GM19467 (cell line): Measurements from ENCODE around the gene KRT35.

Experiments
- ATAC-seq: cut with Tn5 transposase; IDR thresholded peaks from one replicate; pipeline ENCODE4 v1.9.1; 2021; ENCODE audit warnings: mild to moderate bottlenecking, moderate library complexity; ENCODE audit not compliant: unreplicated experiment

Gene KRT35

DNA sequence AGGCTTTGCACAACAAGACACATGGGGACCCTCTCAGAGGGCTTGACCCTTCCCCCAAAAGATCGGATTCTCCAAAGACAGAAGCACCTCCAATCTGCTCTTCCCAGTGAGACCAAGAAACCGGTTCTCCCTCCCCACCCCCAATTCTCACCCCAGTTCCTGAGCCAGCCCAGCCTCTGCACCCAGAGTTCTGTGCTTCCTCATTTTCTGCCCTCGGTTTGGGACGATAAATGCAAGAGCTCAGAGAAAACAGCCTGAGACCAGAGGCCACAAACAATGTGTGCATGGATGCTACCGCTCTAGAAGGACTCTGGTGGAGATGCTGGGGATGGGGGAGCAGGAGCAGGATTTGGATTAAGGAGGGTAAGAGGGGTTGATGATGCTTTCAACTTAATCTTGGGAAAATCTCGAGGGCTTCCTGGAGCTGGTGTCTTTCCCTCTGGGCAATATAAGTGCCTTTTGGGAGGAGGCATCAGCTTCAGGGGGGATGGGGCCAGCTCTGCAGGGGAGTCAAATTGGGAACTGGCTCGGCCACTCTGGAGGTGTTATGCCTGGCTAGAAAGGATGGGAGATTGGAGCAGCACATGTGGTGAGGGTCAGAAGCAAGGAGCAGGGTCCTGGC, 31.7 kb upstream of the KRT35 start:
- no peak for ATAC-seq

GRCh38 chr17:41511716-41512115, 30.8 kb upstream of the KRT35 start:
- no peak for ATAC-seq

DNA sequence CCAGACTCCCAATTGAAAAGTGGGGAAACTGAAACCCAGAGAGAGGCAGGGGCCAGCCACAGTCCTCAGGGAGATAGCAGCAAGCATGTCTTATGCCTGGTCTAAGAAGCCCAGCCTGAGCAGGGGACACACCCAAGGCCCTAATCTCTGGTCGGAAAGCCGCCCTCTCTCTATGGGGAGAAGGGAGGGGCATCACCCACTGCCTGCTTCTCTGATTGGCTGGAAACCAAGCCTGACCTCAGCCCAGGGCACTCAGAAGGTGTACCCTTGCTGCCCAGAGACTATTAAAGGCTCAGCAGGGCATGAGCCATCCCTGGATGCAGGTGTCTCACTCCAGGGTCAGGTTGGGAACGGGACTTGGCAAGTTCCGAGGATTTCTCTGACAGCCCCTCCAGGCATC, 30.2 kb upstream of the KRT35 start:
- no peak for ATAC-seq

- no peak for ATAC-seq
These were observed 29.5 kb upstream of the KRT35 start for GRCh38 chr17:41510251-41511065.

GRCh38 chr17:41507315-41507880, 26.4 kb upstream of the KRT35 start:
- ATAC-seq: no peak

- no peak for ATAC-seq
These were observed 25.1 kb upstream of the KRT35 start for GRCh38 chr17:41505809-41506767.

DNA sequence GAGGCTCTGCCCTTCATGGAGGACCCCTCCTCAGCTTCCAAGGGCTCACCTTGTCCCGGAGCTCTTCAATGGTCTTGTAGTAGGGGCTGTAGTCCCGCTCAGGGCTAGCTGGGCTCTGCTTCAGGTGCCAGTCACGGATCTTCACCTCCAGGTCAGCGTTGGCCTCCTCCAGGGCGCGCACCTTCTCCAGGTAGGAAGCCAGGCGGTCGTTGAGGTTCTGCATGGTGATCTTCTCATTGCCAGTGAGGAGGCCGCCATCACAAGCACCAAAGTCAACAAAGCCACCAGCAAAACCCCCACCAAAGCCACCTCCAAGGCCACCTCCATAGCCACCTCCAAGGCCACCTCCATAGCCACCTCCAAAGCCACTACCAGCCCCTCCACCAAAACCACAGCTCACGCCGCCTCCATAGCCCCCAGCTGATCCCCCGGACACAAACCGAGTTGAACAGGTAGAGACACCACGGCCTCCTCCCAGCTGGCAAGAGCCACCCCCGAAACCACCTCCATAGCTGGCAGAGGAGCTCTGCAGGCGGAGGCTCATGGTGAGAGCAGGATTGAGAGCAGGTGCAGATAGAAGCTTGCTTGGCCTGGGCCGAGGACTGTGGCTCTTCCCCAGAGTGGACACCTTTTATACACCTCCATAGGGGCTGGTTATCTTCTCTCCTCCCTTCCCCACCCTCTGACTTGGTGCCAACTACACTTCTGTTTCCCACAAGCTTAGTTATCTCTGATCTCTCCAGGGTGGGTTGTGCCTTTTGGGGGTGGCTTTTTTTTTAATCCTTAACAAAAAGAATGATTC, 24.3 kb upstream of the KRT35 start, which contains the start of gene KRT13:
TSS of gene KRT13 (minus strand) at position 606 of the 802 bp plus-strand sequence. CDS start at position 544, 62 bp downstream.
- no peak for ATAC-seq

DNA sequence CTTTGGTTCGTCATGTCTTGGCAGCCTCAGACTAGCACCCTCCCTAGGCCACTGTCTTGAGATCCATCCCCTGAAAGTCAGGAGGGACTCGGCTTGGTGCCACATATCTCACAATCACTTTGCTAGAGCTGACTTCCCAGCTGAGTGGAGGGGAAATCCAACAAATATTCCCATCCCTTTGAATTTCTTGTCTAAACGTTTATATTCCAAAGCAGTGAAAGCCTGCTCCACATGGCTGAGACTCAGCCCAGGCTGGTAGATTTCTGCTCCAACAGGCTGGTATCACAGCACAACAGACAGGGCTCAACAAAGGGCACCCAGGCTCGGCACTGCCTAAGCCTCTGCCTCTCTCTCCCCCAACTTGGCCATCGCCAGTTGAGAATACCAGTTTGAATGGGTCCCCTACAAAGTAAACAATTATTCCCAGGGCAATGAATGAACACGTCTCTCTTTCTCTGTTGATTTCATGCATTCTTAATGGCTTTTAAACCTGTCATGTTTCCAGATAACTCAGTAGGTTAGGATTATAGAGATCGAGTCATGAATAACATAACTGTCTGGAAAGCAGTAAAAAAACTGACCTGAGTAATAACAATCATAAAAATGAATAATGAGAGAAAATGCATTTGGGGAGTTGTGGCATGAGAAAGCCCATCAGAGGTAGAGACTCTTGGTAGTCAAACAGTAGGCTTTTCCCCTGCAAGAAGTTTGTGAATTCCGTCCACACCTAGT, 23.5 kb upstream of the KRT35 start:
- no peak for ATAC-seq

DNA sequence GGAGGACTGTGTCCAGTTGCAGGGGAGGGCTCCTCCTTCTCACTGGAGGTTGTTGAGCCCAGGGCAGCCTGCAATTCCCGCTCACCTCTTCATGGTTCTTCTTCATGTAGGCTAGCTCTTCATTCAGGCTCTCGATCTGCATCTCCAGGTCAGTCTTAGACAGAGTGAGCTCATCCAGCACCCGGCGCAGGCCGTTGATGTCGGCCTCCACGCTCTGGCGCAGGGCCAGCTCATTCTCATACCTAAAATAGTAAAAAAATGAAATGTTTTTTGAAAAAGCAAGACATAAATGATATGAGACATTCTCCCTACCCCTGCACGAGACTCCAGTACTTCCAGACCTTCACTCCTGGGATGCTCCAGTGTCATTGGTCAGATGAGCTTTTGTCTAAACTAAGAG, 22.3 kb upstream of the KRT35 start:
- ATAC-seq: no peak

DNA sequence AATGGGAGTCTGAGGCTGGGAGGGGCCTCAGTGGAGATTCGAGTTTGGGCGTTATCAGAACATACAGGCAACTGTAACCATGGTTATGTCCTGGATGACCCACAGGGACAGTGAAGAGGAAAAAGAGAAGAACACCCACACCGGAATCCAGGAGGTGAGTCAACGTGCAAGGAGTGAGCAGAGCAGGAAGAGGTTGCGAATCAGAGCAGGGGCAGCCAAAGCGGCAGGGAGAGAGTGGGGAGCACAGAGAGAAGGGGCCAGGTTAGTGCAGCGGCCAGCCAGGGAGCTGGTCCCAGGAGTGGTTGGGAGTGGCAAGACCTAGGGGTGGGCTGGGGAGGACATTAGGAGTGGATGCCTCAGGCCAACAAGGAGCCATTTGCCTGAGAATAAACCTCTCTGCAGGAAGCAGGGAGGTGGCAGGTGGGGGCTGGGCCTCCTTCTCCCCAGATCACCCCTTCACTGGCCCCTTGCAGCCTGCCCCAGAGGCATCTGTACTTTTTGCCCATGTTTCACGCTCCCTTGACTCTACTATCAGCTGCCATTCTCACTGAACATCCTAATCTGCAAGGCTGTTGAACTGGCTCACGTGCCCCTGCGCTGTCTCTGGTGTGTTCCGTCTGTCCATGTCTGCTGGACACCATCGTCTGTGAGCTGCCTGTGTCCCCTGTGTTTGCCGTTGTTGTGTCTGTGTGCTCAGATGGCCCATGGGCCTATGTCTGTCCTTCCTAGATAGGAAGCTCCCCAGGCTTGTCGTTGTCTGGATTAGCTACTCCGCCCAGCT, 19.4 kb upstream of the KRT35 start:
- no peak for ATAC-seq

GRCh38 chr17:41499714-41500113, 18.8 kb upstream of the KRT35 start:
- no peak for ATAC-seq

DNA sequence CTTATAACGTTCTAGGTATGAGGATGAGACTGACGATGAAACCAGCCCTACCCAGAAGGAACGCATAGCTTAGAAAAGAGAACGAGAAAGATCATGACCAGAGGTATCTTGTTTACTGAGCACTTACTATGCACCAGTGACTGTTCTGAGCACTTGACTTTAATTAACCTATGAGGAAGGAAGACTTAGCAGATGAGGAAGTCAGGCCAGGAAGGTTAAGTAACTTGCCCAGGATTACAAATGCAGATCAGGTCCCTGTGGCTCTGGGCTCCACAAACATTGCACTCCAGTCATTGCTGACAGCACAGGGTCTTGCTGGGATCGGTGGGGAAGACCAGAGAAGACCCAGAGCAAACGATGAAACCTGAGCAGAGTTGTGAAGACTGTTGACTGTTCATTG, 17.3 kb upstream of the KRT35 start:
- no peak for ATAC-seq

GRCh38 chr17:41496803-41497484, 16.0 kb upstream of the KRT35 start:
- peak; percentile 81 for ATAC-seq

- ATAC-seq: no peak
These were observed 13.6 kb upstream of the KRT35 start for GRCh38 chr17:41494524-41494923.

- no peak for ATAC-seq
These were observed 11.8 kb upstream of the KRT35 start for GRCh38 chr17:41492771-41493170.

DNA sequence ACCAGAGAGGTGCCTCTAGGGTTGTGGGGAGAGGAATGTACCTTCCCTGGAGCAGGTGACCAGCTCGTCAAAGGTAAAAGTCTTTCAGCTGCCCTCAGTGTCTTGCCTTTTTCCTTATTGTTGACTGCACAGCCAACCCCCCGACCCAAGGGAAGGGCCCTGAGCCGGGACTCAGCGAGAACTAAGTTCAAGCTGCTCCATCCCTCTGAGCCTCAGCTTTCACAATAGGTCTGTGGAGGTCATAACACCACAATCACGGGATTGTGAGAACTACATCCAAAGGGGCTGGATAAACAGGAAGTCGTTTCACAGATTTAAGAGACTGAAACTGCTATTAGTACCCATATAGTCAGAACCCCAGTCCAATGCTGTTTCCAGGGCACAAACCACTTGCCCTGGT, 11.4 kb upstream of the KRT35 start:
- ATAC-seq: no peak

DNA sequence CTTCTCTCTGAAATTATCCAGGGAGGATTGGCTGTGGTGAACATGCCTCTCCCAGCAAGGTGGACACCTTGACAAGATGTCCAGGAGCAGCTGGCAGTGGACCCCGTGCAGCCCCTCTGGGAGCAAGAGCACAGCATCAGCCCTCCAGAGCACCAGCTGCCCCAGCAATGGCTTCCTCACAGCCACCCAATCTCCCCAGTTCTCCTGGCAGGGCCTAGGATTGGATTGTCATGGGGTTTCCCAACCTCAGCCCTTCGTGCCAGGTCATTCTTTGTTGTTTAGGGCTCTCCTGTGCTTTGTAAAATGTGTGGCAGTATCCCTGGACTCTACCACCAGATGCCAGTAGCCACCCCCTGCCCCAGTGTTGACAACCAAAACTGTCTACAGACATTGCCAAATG, 10.5 kb upstream of the KRT35 start:
- no peak for ATAC-seq
